K562 (cell line): ENCODE measurements around the gene COL4A4.

ENCODE experiments used
- ATF6 ChIP-seq: sonication (generic); formaldehyde crosslinking; IDR thresholded peaks from 2 replicates; pipeline ENCODE4 v1.4.0; 2020; ENCODE audit warnings: mild to moderate bottlenecking, missing genetic modification reagents
- CEBPB ChIP-seq: fragments of 450-650 bp; IDR thresholded peaks from 2 replicates; pipeline ENCODE4 v1.6.1; 2016; ENCODE audit warnings: missing genetic modification characterization, missing compliant biosample characterization
- CTCF ChIP-seq, 3 experiments: IDR thresholded peaks in 2 of 3; conservative IDR thresholded peaks in 1 of 3; 2 replicates each; pipeline ENCODE4 v1.5.1; 2011 to 2012; ENCODE audit warnings: low read length in 3 of 3, mild to moderate bottlenecking in 3 of 3, control low read depth in 2 of 3, improper control_type of control experiment in 1 of 3, inconsistent platforms in 1 of 3, low read depth in 1 of 3, mixed read lengths in 1 of 3, moderate library complexity in 1 of 3; ENCODE audit not compliant: insufficient read depth in 2 of 3
- EZH2 ChIP-seq: IDR thresholded peaks from 2 replicates; pipeline ENCODE4 v1.6.1; 2012; ENCODE audit warnings: low read depth, mild to moderate bottlenecking, inconsistent platforms, low read length, borderline replicate concordance
- FOXM1 ChIP-seq, 2 experiments: fragments of 450-650 bp in 1 of 2; sonication (generic) in 1 of 2; formaldehyde crosslinking in 1 of 2; IDR thresholded peaks; 2 replicates each; pipeline versions ENCODE4 v1.6.1 to v1.9.0; 2017 to 2022; ENCODE audit warnings: low read depth in 2 of 2, mild to moderate bottlenecking in 2 of 2, missing genetic modification reagents in 1 of 2, moderate library complexity in 1 of 2
- MAFG ChIP-seq: fragments of 450-650 bp; conservative IDR thresholded peaks from 2 replicates; pipeline ENCODE4 v1.6.1; 2016; ENCODE audit warnings: missing genetic modification characterization, missing compliant biosample characterization
- MAX ChIP-seq: sonication (generic); formaldehyde crosslinking; IDR thresholded peaks from 2 replicates; pipeline ENCODE4 v1.9.0; 2022; ENCODE audit warnings: mild to moderate bottlenecking, missing genetic modification reagents
- MYC ChIP-seq, 2 experiments: fragments of 250-450 bp in 1 of 2; sonication (Bioruptor Pico) in 1 of 2; IDR thresholded peaks; 2 replicates each; pipeline versions ENCODE4 v1.5.1 to v1.6.1; 2012 to 2021; ENCODE audit warnings: low read depth in 2 of 2, borderline replicate concordance in 1 of 2, improper control_type of control experiment in 1 of 2, low read length in 1 of 2, mild to moderate bottlenecking in 1 of 2, moderate library complexity in 1 of 2
- SIN3B ChIP-seq: fragments of 450-650 bp; IDR thresholded peaks from 2 replicates; pipeline ENCODE4 v1.6.1; 2017; ENCODE audit warnings: low read depth, mild to moderate bottlenecking, moderate library complexity
- ZBTB9 ChIP-seq: fragments of 450-650 bp; formaldehyde crosslinking; IDR thresholded peaks from 2 replicates; pipeline ENCODE4 v1.4.0; 2020; ENCODE audit warnings: mild to moderate bottlenecking, moderate library complexity

GRCh38 chr2:227054006-227054405 lies 110.0 kb downstream of the COL4A4 start:
- TF ChIP-seq FOXM1 (IDR thresholded peaks at IDR 0.05; ENCODE audit: low read depth) (no peak), FOXM1 (CRISPR knock-in tag; IDR thresholded peaks at IDR 0.05; ENCODE audit: low read depth) (no peak), CTCF (IDR thresholded peaks at IDR 0.05 in 2 of 3, conservative IDR thresholded peaks at IDR 0.05 in 1 of 3; ENCODE audit: insufficient read depth in 2 of 3, low read depth in 1 of 3, low read length in 3 of 3) (no peak), MAFG (tag) (no peak), ATF6 (CRISPR knock-in tag) (no peak), MYC (IDR thresholded peaks at IDR 0.05; ENCODE audit: low read depth, low read length) (no peak), MYC (CRISPR knock-in tag; IDR thresholded peaks at IDR 0.05; ENCODE audit: borderline replicate concordance, low read depth) (no peak), ZBTB9 (CRISPR knock-in tag) (no peak), SIN3B (no peak), MAX (CRISPR knock-in tag) (no peak), CEBPB (tag) (no peak), EZH2 (no peak)
